ENCODE data around the gene CD9. TPM values are rescaled to one million over a fixed set of nuclear protein-coding genes. Genes with fewer than 3 reads are reported as not detected.

CD9 gene
- total and polyA plus RNA-seq, 2 of the 8 experiments (the other 6 are each of a cell fraction or from before 2014, with no cell fraction given), result 168 to 319 TPM

- TF ChIP-seq KDM4A (IDR thresholded peaks at IDR 0.05; ENCODE audit: low read depth, low read length, severe bottlenecking), result no peak
- no peak for TF ChIP-seq SRF (IDR thresholded peaks at IDR 0.05; ENCODE audit: low read depth, low read length)
- TF ChIP-seq CREB1 (IDR thresholded peaks at IDR 0.05), result no peak
- TF ChIP-seq RAD21 (IDR thresholded peaks at IDR 0.05 in 1 of 2, conservative IDR thresholded peaks at IDR 0.05 in 1 of 2; ENCODE audit: low read depth in 2 of 2, low read length in 2 of 2), result no peak
- TF ChIP-seq POLR2AphosphoS5 (IDR thresholded peaks at IDR 0.05; ENCODE audit: low read depth, low read length), result no peak
- no peak for TF ChIP-seq SUZ12 (IDR thresholded peaks at IDR 0.05; ENCODE audit: low read length)
- TF ChIP-seq CBX8 (IDR thresholded peaks at IDR 0.05; ENCODE audit: borderline replicate concordance, low read depth, low read length), result no peak
- no peak for TF ChIP-seq RXRA (IDR thresholded peaks at IDR 0.05; ENCODE audit: insufficient read depth, low read depth, low read length)
- no peak for TF ChIP-seq GTF2F1 (IDR thresholded peaks at IDR 0.05; ENCODE audit: borderline replicate concordance, low read depth, low read length)
- no peak for TF ChIP-seq ZNF274 (IDR thresholded peaks at IDR 0.05; ENCODE audit: borderline replicate concordance, extremely low read depth, low read length)
Observed at GRCh38 chr12:6273541-6274230, 73.5 kb downstream of the CD9 start (continued).

Data from H1 (cell line).